HEK293 (cell line): Measurements from ENCODE around the gene NUCB2.

Source experiments
- CTCF ChIA-PET: fragments of 350-600 bp; formaldehyde crosslinking; extraction: SDS; loops from one replicate; lab custom pipeline; 2021; ENCODE audit warnings: antibody characterized with exemption; lab: Yijun Ruan, JAX
- POLR2A ChIA-PET: fragments of 300-600 bp; formaldehyde crosslinking; extraction: SDS; loops from one replicate; lab custom pipeline; 2020; ENCODE audit warnings: antibody characterized with exemption, inconsistent platforms; lab: Yijun Ruan, JAX
- H3K27ac ChIP-seq: fragments of 200-500 bp; sonication (Bioruptor generic); 2 replicates; pipeline ENCODE4 v1.5.1; 2014; ENCODE audit warnings: low read depth, low read length, control low read depth, inconsistent platforms; ENCODE audit errors: extremely low read depth
- H3K36me3 ChIP-seq, 2 experiments: fragments of 200-500 bp in 1 of 2; sonication (Bioruptor generic) in 1 of 2; 1 replicate in 1 of 2; 2 replicates in 1 of 2; pipeline ENCODE4 v1.5.1; 2014 to 2017; ENCODE audit warnings: inconsistent platforms in 2 of 2, low read length in 2 of 2; ENCODE audit not compliant: control insufficient read depth in 2 of 2, insufficient read depth in 1 of 2
- H3K4me1 ChIP-seq: fragments of 200-500 bp; sonication (Bioruptor generic); 2 replicates; pipeline ENCODE4 v1.5.1; 2014; ENCODE audit warnings: mild to moderate bottlenecking, low read length, inconsistent platforms; ENCODE audit not compliant: control insufficient read depth, insufficient read depth
- H3K4me3 ChIP-seq: 2 replicates; pipeline ENCODE4 v1.5.1; 2011; ENCODE audit warnings: low read depth, mild to moderate bottlenecking, control low read depth, low read length, moderate library complexity
- H3K9me3 ChIP-seq: fragments of 200-500 bp; sonication (Bioruptor generic); 2 replicates; pipeline ENCODE4 v1.5.1; 2014; ENCODE audit warnings: low read depth, low read length, inconsistent platforms; ENCODE audit not compliant: control insufficient read depth, insufficient read depth
- ATF2 ChIP-seq: fragments of 450-650 bp; formaldehyde crosslinking; IDR thresholded peaks from 2 replicates; pipeline ENCODE4 v1.5.1; 2016; ENCODE audit warnings: missing biosample characterization, missing genetic modification characterization, low read depth
- BCL11A ChIP-seq: fragments of 450-650 bp; formaldehyde crosslinking; IDR thresholded peaks from 2 replicates; pipeline ENCODE4 v1.5.1; 2016; ENCODE audit warnings: low read depth, missing biosample characterization, missing genetic modification characterization
- MYNN ChIP-seq: fragments of 450-650 bp; formaldehyde crosslinking; IDR thresholded peaks from 2 replicates; pipeline ENCODE4 v1.5.1; 2016; ENCODE audit warnings: missing biosample characterization, missing genetic modification characterization, borderline replicate concordance
- PRDM1 ChIP-seq: fragments of 450-650 bp; formaldehyde crosslinking; IDR thresholded peaks from 2 replicates; pipeline ENCODE4; 2016; ENCODE audit warnings: missing biosample characterization, missing genetic modification characterization
- PRDM4 ChIP-seq: fragments of 450-650 bp; formaldehyde crosslinking; IDR thresholded peaks from 2 replicates; pipeline ENCODE4 v1.5.1; 2017; ENCODE audit warnings: missing biosample characterization, missing genetic modification characterization
- TCF7L2 ChIP-seq: IDR thresholded peaks from 2 replicates; pipeline ENCODE4 v1.6.1; 2011; ENCODE audit warnings: low read depth, mild to moderate bottlenecking, inconsistent platforms, low read length, moderate library complexity, borderline replicate concordance
- TSHZ1 ChIP-seq: fragments of 450-650 bp; formaldehyde crosslinking; IDR thresholded peaks from 2 replicates; pipeline ENCODE4 v1.5.1; 2016; ENCODE audit warnings: missing biosample characterization, missing genetic modification characterization, borderline replicate concordance
- YY2 ChIP-seq: fragments of 450-650 bp; formaldehyde crosslinking; IDR thresholded peaks from 2 replicates; pipeline ENCODE4 v1.5.1; 2016; ENCODE audit warnings: missing biosample characterization, missing genetic modification characterization
- ZBTB11 ChIP-seq: fragments of 450-650 bp; formaldehyde crosslinking; conservative IDR thresholded peaks from 2 replicates; pipeline ENCODE4 v1.5.1; 2016; ENCODE audit warnings: low read depth, missing biosample characterization, missing genetic modification characterization
- ZNF155 ChIP-seq: fragments of 450-650 bp; formaldehyde crosslinking; IDR thresholded peaks from 2 replicates; pipeline ENCODE4 v1.5.1; 2016; ENCODE audit warnings: missing biosample characterization, missing genetic modification characterization
- ZNF175 ChIP-seq: fragments of 450-650 bp; formaldehyde crosslinking; IDR thresholded peaks from 2 replicates; pipeline ENCODE4 v1.5.1; 2016; ENCODE audit warnings: missing biosample characterization, missing genetic modification characterization
- ZNF221 ChIP-seq: fragments of 450-650 bp; formaldehyde crosslinking; IDR thresholded peaks from 2 replicates; pipeline ENCODE4 v1.5.1; 2017; ENCODE audit warnings: missing biosample characterization, missing genetic modification characterization, borderline replicate concordance
- ZNF274 ChIP-seq, 2 experiments: fragments of 200-500 bp in 1 of 2; fragments of 450-650 bp in 1 of 2; sonication (Bioruptor generic) in 1 of 2; formaldehyde crosslinking in 1 of 2; IDR thresholded peaks; 2 replicates each; pipeline versions ENCODE4 v1.5.1 to v1.6.1; 2014 to 2016; ENCODE audit warnings: borderline replicate concordance in 1 of 2, inconsistent platforms in 1 of 2, low read length in 1 of 2, missing biosample characterization in 1 of 2, missing genetic modification characterization in 1 of 2
- ZNF311 ChIP-seq: fragments of 450-650 bp; formaldehyde crosslinking; IDR thresholded peaks from 2 replicates; pipeline ENCODE4 v1.5.1; 2017; ENCODE audit warnings: missing biosample characterization, missing genetic modification characterization, borderline replicate concordance
- ZNF518A ChIP-seq: fragments of 450-650 bp; formaldehyde crosslinking; conservative IDR thresholded peaks from 2 replicates; pipeline ENCODE4 v1.5.1; 2016; ENCODE audit warnings: low read depth, missing biosample characterization, missing genetic modification characterization
- ZNF548 ChIP-seq: fragments of 450-650 bp; formaldehyde crosslinking; IDR thresholded peaks from 2 replicates; pipeline ENCODE4 v1.5.1; 2016; ENCODE audit warnings: missing biosample characterization, missing genetic modification characterization
- ZNF747 ChIP-seq: fragments of 450-650 bp; formaldehyde crosslinking; IDR thresholded peaks from 2 replicates; pipeline ENCODE4 v1.5.1; 2016; ENCODE audit warnings: missing biosample characterization, missing genetic modification characterization

Gene NUCB2

GRCh38 chr11:17350455-17351171 is 74.1 kb downstream of the NUCB2 start:
- POLR2A ChIA-PET = no interaction called here
- H3K4me1 ChIP-seq = no peaks in the 10 kb centered on the region
- H3K27ac ChIP-seq = no peak overlapping the region
- H3K9me3 ChIP-seq = no peaks in the 10 kb centered on the region
- no peak overlapping the region for H3K4me3 ChIP-seq
- CTCF ChIA-PET = no interaction called here
- H3K36me3 ChIP-seq = no peaks in the 10 kb centered on the region
- 0 out of 2 replicates have a peak, but pooled peaks have one; percentile 21 for TF ChIP-seq PRDM1 (tag by site-specific recombination)
- TF ChIP-seq ATF2 (tag by site-specific recombination) = peak; percentile 69
- TF ChIP-seq ZNF548 (tag by site-specific recombination) = no peak

- H3K36me3 ChIP-seq = no peaks in the 10 kb centered on the region
- no peaks in the 10 kb centered on the region for H3K9me3 ChIP-seq
- peak overlapping the region; percentile 46 for H3K4me3 ChIP-seq
- POLR2A ChIA-PET = no interaction called here
- H3K4me1 ChIP-seq = no peaks in the 10 kb centered on the region
- TF ChIP-seq TCF7L2 (no peak), ZNF747 (tag by site-specific recombination) (no peak), BCL11A (tag by site-specific recombination) (no peak), YY2 (tag by site-specific recombination) (no peak), ZNF518A (no peak), ZNF155 (no peak), ZBTB11 (tag by site-specific recombination) (no peak), ZNF274 (IDR thresholded peaks at IDR 0.05; ENCODE audit: low read length) (no peak), ZNF274 (tag by site-specific recombination; IDR thresholded peaks at IDR 0.05; ENCODE audit: borderline replicate concordance) (no peak), MYNN (tag by site-specific recombination) (no peak), TSHZ1 (tag by site-specific recombination) (no peak), PRDM4 (tag by site-specific recombination) (no peak), ZNF311 (tag by site-specific recombination) (no peak), ZNF221 (tag by site-specific recombination) (no peak), ZNF175 (tag by site-specific recombination) (no peak)
- CTCF ChIA-PET = no interaction called here
- H3K27ac ChIP-seq = no peak overlapping the region
Measured at GRCh38 chr11:17351172-17351509, 74.6 kb downstream of the NUCB2 start.
